ENCODE results near the gene ZNF280C.

ZNF280C gene

GRCh38 chrX:130174045-130174704 is 94.5 kb downstream of the ZNF280C start:
- Histone ChIP-seq H3K4me2 (ENCODE audit: insufficient read depth, low read length) (peak overlapping the region; percentile 95), H3K36me3 (ENCODE audit: insufficient read depth, low read length) (no peaks in the 10 kb centered on the region; the same call in 1 of the 2 replicates), H3K79me2 (ENCODE audit: insufficient read depth, low read length) (peaks cover 33% of the 10 kb centered on the region), H3K27ac (ENCODE audit: low read length) (peak overlapping the region; percentile 99; the same call in 1 of the 2 replicates), H3K4me3 (ENCODE audit: low read depth in 1 of 2, low read length in 2 of 2) (0 out of 4 replicates have a peak overlapping the region, but pooled peaks of 1 of the 2 experiments have one; percentile 91), H3K9me3 (ENCODE audit: insufficient read depth, low read length, severe bottlenecking) (no peaks in the 10 kb centered on the region), H2AFZ (ENCODE audit: low read depth, low read length) (no peak overlapping the region), H3K4me1 (ENCODE audit: insufficient read depth, low read length) (peaks cover 46% of the 10 kb centered on the region), H3K9ac (ENCODE audit: low read depth, low read length) (peak overlapping the region; percentile 90; the same call in 1 of the 2 replicates), H4K20me1 (ENCODE audit: insufficient read depth, low read length) (no peaks in the 10 kb centered on the region), H3K27me3 (ENCODE audit: insufficient read depth, low read length, poor library complexity) (no peaks in the 10 kb centered on the region)
- DNase-seq (no peak), ATAC-seq (ENCODE audit: insufficient read depth, low read depth) (no peak)
- TF ChIP-seq CTCF (IDR thresholded peaks at IDR 0.05; ENCODE audit: borderline replicate concordance, extremely low read depth, low read length, poor library complexity, severe bottlenecking) (no peak), EZH2 (IDR thresholded peaks at IDR 0.05; ENCODE audit: borderline replicate concordance, low read depth, low read length, severe bottlenecking) (no peak)

DNA sequence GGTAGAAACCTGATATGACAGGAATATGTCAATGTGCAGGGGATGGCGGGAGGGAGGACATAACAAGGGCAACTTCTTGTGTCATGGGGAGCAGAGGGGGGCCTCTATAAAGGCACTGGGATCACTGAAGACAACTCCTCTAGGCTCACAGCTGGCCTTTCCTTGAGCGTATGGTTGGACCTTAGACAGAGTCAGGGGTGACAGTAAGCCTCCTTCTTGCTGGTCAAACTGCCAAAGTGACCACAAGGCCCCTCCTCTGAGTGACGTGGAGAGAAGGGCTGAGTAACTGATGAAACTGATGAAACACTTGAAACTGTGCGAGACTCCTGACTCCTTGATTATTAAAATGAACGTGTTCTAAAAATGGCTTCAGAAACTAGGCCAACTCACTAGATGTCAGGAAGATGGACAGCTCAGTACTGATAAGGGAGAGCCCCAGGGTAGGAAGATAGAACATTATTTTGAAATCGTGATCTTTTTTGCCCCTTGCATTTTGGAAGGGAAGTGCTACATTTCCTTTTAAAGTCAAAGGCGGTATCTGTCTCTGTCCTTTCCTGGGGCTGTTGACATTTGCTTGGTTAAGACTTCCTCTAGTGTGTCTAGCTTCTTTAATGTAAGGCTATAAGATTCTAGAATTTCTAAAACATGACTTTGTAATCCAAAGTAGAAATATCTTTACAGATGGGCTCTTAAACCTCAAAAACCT is 95.4 kb downstream of the ZNF280C start:
- H3K27me3 ChIP-seq (ENCODE audit: insufficient read depth, low read length, poor library complexity): no peaks in the 10 kb centered on the region
- peak overlapping the region in 1 of 2 experiments; percentile 91; a peak in 3 of 4 replicates for H3K4me3 ChIP-seq (ENCODE audit: low read depth in 1 of 2, low read length in 2 of 2)
- peak overlapping the region; percentile 99 for H3K27ac ChIP-seq (ENCODE audit: low read length)
- peak overlapping the region; percentile 90 for H3K9ac ChIP-seq (ENCODE audit: low read depth, low read length)
- no peaks in the 10 kb centered on the region; the same call in 1 of the 2 replicates for H3K36me3 ChIP-seq (ENCODE audit: insufficient read depth, low read length)
- no peak overlapping the region for H2AFZ ChIP-seq (ENCODE audit: low read depth, low read length)
- H3K4me2 ChIP-seq (ENCODE audit: insufficient read depth, low read length): peak overlapping the region; percentile 95
- no peaks in the 10 kb centered on the region for H3K9me3 ChIP-seq (ENCODE audit: insufficient read depth, low read length, severe bottlenecking)
- DNase-seq: peak; percentile 15
- ATAC-seq (ENCODE audit: insufficient read depth, low read depth): no peak
- peaks cover 33% of the 10 kb centered on the region for H3K79me2 ChIP-seq (ENCODE audit: insufficient read depth, low read length)
- peaks cover 46% of the 10 kb centered on the region for H3K4me1 ChIP-seq (ENCODE audit: insufficient read depth, low read length)
- TF ChIP-seq CTCF (IDR thresholded peaks at IDR 0.05; ENCODE audit: borderline replicate concordance, extremely low read depth, low read length, poor library complexity, severe bottlenecking) (no peak), EZH2 (IDR thresholded peaks at IDR 0.05; ENCODE audit: borderline replicate concordance, low read depth, low read length, severe bottlenecking) (no peak)
- H4K20me1 ChIP-seq (ENCODE audit: insufficient read depth, low read length): no peaks in the 10 kb centered on the region

DNA sequence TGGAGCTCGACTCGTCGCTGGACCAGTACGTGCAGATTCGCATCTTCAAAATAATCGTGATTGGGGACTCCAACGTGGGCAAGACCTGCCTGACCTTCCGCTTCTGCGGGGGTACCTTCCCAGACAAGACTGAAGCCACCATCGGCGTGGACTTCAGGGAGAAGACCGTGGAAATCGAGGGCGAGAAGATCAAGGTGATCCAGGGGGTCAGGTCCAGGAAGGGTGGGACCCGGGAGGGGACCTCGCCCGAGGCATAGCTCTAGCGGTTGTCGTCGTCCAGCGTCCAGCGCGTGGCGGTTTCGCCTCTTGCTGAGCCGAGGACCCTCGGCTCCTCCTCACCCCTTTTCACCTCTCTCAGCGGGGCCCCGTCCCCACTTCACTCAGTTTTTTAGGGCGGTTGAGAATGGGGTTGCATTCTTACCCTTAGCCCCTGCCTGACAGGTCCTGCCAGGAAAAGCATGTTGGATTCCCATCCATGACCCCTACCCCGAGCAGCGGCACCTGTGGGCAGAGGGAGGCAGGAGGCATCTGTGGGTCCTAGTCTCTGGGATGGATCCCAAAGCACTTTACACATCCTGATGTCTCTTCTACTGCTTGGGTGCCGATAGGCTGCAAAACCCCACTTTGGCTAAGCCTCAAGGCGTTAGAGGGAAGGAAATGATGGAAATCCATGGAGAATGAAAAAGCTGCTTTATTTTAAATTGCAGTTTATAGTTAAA is 96.4 kb downstream of the ZNF280C start:
- Histone ChIP-seq H3K4me1 (ENCODE audit: insufficient read depth, low read length) (peaks cover 51% of the 10 kb centered on the region), H2AFZ (ENCODE audit: low read depth, low read length) (peak overlapping the region; percentile 91), H3K9ac (ENCODE audit: low read depth, low read length) (peak overlapping the region; percentile 90), H3K27ac (ENCODE audit: low read length) (peak overlapping the region; percentile 99), H4K20me1 (ENCODE audit: insufficient read depth, low read length) (no peaks in the 10 kb centered on the region), H3K9me3 (ENCODE audit: insufficient read depth, low read length, severe bottlenecking) (no peaks in the 10 kb centered on the region), H3K4me2 (ENCODE audit: insufficient read depth, low read length) (peak overlapping the region; percentile 95), H3K36me3 (ENCODE audit: insufficient read depth, low read length) (no peaks in the 10 kb centered on the region; the same call in 1 of the 2 replicates), H3K27me3 (ENCODE audit: insufficient read depth, low read length, poor library complexity) (no peaks in the 10 kb centered on the region), H3K79me2 (ENCODE audit: insufficient read depth, low read length) (peaks cover 33% of the 10 kb centered on the region), H3K4me3 (ENCODE audit: low read depth in 1 of 2, low read length in 2 of 2) (peak overlapping the region; percentile 75 to 91; a peak in 3 of 4 replicates)
- DNase-seq (no peak), ATAC-seq (ENCODE audit: insufficient read depth, low read depth) (no peak)
- no peak for TF ChIP-seq EZH2 (IDR thresholded peaks at IDR 0.05; ENCODE audit: borderline replicate concordance, low read depth, low read length, severe bottlenecking)
- TF ChIP-seq CTCF (IDR thresholded peaks at IDR 0.05; ENCODE audit: borderline replicate concordance, extremely low read depth, low read length, poor library complexity, severe bottlenecking): no peak
